Neural progenitor cell (in vitro differentiated cells): ENCODE data around the gene PPFIA4. TPM values are rescaled to one million over a fixed set of nuclear protein-coding genes. Genes with fewer than 3 reads are reported as not detected.

ENCODE experiments used
- DNase-seq: peaks from one replicate; pipeline ENCODE4 v3.0.0-alpha.2; 2016; ENCODE audit warnings: low spot score
- H2AFZ ChIP-seq: fragments of 200-600 bp; sonication (generic); replicated peaks from 2 replicates; pipeline ENCODE4 v1.6.1; 2016; ENCODE audit warnings: antibody characterized with exemption
- H3F3A ChIP-seq: fragments of 200-600 bp; sonication (generic); 2 replicates; pipeline ENCODE4 v1.6.1; 2016; ENCODE audit warnings: antibody characterized with exemption, low read depth
- H3K27ac ChIP-seq: fragments of 200-600 bp; sonication (generic); 2 replicates; pipeline ENCODE4 v1.5.1; 2016; ENCODE audit warnings: mild to moderate bottlenecking
- H3K27me3 ChIP-seq: fragments of 200-600 bp; sonication (generic); 2 replicates; pipeline ENCODE4 v1.6.1; 2016; ENCODE audit warnings: mild to moderate bottlenecking, moderate library complexity
- H3K36me3 ChIP-seq: fragments of 200-600 bp; sonication (generic); 2 replicates; pipeline ENCODE4 v1.5.1; 2016
- H3K4me1 ChIP-seq: fragments of 200-600 bp; sonication (generic); 2 replicates; pipeline ENCODE4 v1.6.1; 2016; ENCODE audit warnings: mixed run types
- H3K4me2 ChIP-seq: fragments of 200-600 bp; sonication (generic); 2 replicates; pipeline ENCODE4 v1.6.1; 2016
- H3K4me3 ChIP-seq: fragments of 200-600 bp; sonication (generic); 2 replicates; pipeline ENCODE4 v1.5.1; 2016
- H3K79me2 ChIP-seq: fragments of 200-600 bp; sonication (generic); 2 replicates; pipeline ENCODE4 v1.6.1; 2016; ENCODE audit warnings: low read depth
- H3K9ac ChIP-seq: fragments of 200-600 bp; sonication (generic); 2 replicates; pipeline ENCODE4 v1.6.1; 2016
- H3K9me3 ChIP-seq: fragments of 200-600 bp; sonication (generic); 2 replicates; pipeline ENCODE4 v1.5.1; 2016; ENCODE audit warnings: low read depth
- H4K20me1 ChIP-seq: fragments of 200-600 bp; sonication (generic); 2 replicates; pipeline ENCODE4 v1.6.1; 2016; ENCODE audit warnings: low read depth
- H3K27ac Mint-ChIP-seq: 3 replicates; pipeline ENCODE4 v1.8.0; 2021; ENCODE audit warnings: mixed read lengths
- H3K27me3 Mint-ChIP-seq: 2 replicates; pipeline ENCODE4 v1.8.0; 2022; ENCODE audit warnings: low read depth, mild to moderate bottlenecking, inconsistent platforms, moderate library complexity, mixed read lengths; ENCODE audit not compliant: insufficient read depth
- H3K36me3 Mint-ChIP-seq: 3 replicates; pipeline ENCODE4 v1.8.0; 2021; ENCODE audit warnings: mixed read lengths
- H3K4me1 Mint-ChIP-seq: 3 replicates; pipeline ENCODE4 v1.8.0; 2021; ENCODE audit warnings: mixed read lengths
- H3K4me3 Mint-ChIP-seq: 3 replicates; pipeline ENCODE4 v1.8.0; 2021; ENCODE audit warnings: mild to moderate bottlenecking, moderate library complexity, mixed read lengths
- H3K9me3 Mint-ChIP-seq: 3 replicates; pipeline ENCODE4 v1.8.0; 2020; ENCODE audit warnings: mixed read lengths
- CTCF ChIP-seq: fragments of 200-600 bp; sonication (generic); IDR thresholded peaks from 2 replicates; pipeline ENCODE4 v1.5.1; 2017; ENCODE audit warnings: antibody characterized with exemption, mild to moderate bottlenecking
- EZH2 ChIP-seq: fragments of 200-600 bp; sonication (generic); IDR thresholded peaks from 2 replicates; pipeline ENCODE4 v1.6.1; 2017; ENCODE audit warnings: antibody characterized with exemption, mild to moderate bottlenecking, moderate library complexity
- EZH2phosphoT487 ChIP-seq: fragments of 200-600 bp; sonication (generic); IDR thresholded peaks from 2 replicates; pipeline ENCODE4 v1.6.1; 2017; ENCODE audit warnings: antibody characterized with exemption
- total RNA-seq: library from RNA; depleted of rRNA; stranded (reverse); fragments of >200 nt; gene quantifications from 2 replicates; pipeline ENCODE4 v1.2.3, GENCODE V29; 2015; ENCODE audit warnings: low replicate concordance

PPFIA4 gene
- total RNA-seq, 1 donor from 2014 or later, result 23.5 TPM

- no peak overlapping the region for H3K27ac ChIP-seq
- H3K4me2 ChIP-seq, result no peak overlapping the region
- H3K9ac ChIP-seq, result no peak overlapping the region
- peaks cover 19% of the 10 kb centered on the region for H3K36me3 Mint-ChIP-seq
- H3K79me2 ChIP-seq, result no peaks in the 10 kb centered on the region
- H4K20me1 ChIP-seq, result no peaks in the 10 kb centered on the region
- no peak overlapping the region for H3K27ac Mint-ChIP-seq
- DNase-seq, result no peak
- H3K27me3 ChIP-seq, result no peaks in the 10 kb centered on the region
- no peak overlapping the region for H3K4me3 ChIP-seq
- H3F3A ChIP-seq, result no peaks in the 10 kb centered on the region
- H3K4me1 Mint-ChIP-seq, result peaks cover 10% of the 10 kb centered on the region
- TF ChIP-seq EZH2 (no peak), CTCF (no peak), EZH2phosphoT487 (no peak)
- peaks cover 10% of the 10 kb centered on the region for H3K9me3 Mint-ChIP-seq
- peaks cover 7% of the 10 kb centered on the region for H3K27me3 Mint-ChIP-seq
- H3K4me1 ChIP-seq, result peaks cover 22% of the 10 kb centered on the region
- H3K4me3 Mint-ChIP-seq, result no peak overlapping the region
- no peaks in the 10 kb centered on the region for H3K9me3 ChIP-seq
- no peak overlapping the region for H2AFZ ChIP-seq
- H3K36me3 ChIP-seq, result no peaks in the 10 kb centered on the region
Observed at GRCh38 chr1:203057911-203058675, 31.8 kb downstream of the PPFIA4 start.

- no peak overlapping the region for H2AFZ ChIP-seq
- peaks cover 19% of the 10 kb centered on the region for H3K4me1 ChIP-seq
- H3K36me3 ChIP-seq, result no peaks in the 10 kb centered on the region
- no peak overlapping the region for H3K4me3 ChIP-seq
- H3K36me3 Mint-ChIP-seq, result peaks cover 23% of the 10 kb centered on the region
- no peaks in the 10 kb centered on the region for H3K79me2 ChIP-seq
- no peaks in the 10 kb centered on the region for H3K27me3 ChIP-seq
- no peaks in the 10 kb centered on the region for H3K9me3 ChIP-seq
- peaks cover 10% of the 10 kb centered on the region for H3K9me3 Mint-ChIP-seq
- no peak overlapping the region for H3K27ac ChIP-seq
- H4K20me1 ChIP-seq, result no peaks in the 10 kb centered on the region
- H3K9ac ChIP-seq, result no peak overlapping the region
- TF ChIP-seq EZH2, result no peak
- TF ChIP-seq CTCF, result no peak
- no peak for TF ChIP-seq EZH2phosphoT487
- H3F3A ChIP-seq, result no peaks in the 10 kb centered on the region
- DNase-seq, result no peak
- H3K27ac Mint-ChIP-seq, result no peak overlapping the region
- no peak overlapping the region for H3K4me2 ChIP-seq
- no peak overlapping the region for H3K4me3 Mint-ChIP-seq
- H3K4me1 Mint-ChIP-seq, result peaks cover 13% of the 10 kb centered on the region
- peaks cover 7% of the 10 kb centered on the region for H3K27me3 Mint-ChIP-seq
Observed at GRCh38 chr1:203058676-203058935, 32.3 kb downstream of the PPFIA4 start.

GRCh38 chr1:203059485-203059884, 33.2 kb downstream of the PPFIA4 start:
- no peak overlapping the region for H3K4me2 ChIP-seq
- no peaks in the 10 kb centered on the region for H3K27me3 ChIP-seq
- H4K20me1 ChIP-seq, result no peaks in the 10 kb centered on the region
- no peak overlapping the region for H3K27ac Mint-ChIP-seq
- H3K27me3 Mint-ChIP-seq, result peaks cover 7% of the 10 kb centered on the region
- no peak overlapping the region for H3K27ac ChIP-seq
- TF ChIP-seq EZH2, result no peak
- TF ChIP-seq EZH2phosphoT487, result no peak
- TF ChIP-seq CTCF, result no peak
- H3K79me2 ChIP-seq, result no peaks in the 10 kb centered on the region
- H3K36me3 Mint-ChIP-seq, result peaks cover 23% of the 10 kb centered on the region
- H3K9ac ChIP-seq, result no peak overlapping the region
- H2AFZ ChIP-seq, result no peak overlapping the region
- H3K36me3 ChIP-seq, result no peaks in the 10 kb centered on the region
- DNase-seq, result no peak
- H3K4me3 ChIP-seq, result no peak overlapping the region
- peaks cover 10% of the 10 kb centered on the region for H3K9me3 Mint-ChIP-seq
- H3F3A ChIP-seq, result no peaks in the 10 kb centered on the region
- H3K4me1 ChIP-seq, result peaks cover 11% of the 10 kb centered on the region
- H3K4me1 Mint-ChIP-seq, result peaks cover 12% of the 10 kb centered on the region
- no peak overlapping the region for H3K4me3 Mint-ChIP-seq
- H3K9me3 ChIP-seq, result no peaks in the 10 kb centered on the region
